H1 (cell line): ENCODE results near the gene PPP2R2C. TPM values are rescaled to one million over a fixed set of nuclear protein-coding genes. Genes with fewer than 3 reads are reported as not detected.

Source experiments
- CTCF ChIA-PET: fragments of 300-600 bp; sonication (Branson Sonifier 250); formaldehyde crosslinking; loops from one replicate; lab custom pipeline; 2021; ENCODE audit not compliant: partially characterized antibody; lab: Charles Lee
- POLR2A ChIA-PET: fragments of 300-600 bp; sonication (Branson Sonifier 250); formaldehyde crosslinking; loops from one replicate; lab custom pipeline; 2021; ENCODE audit warnings: inconsistent platforms; ENCODE audit not compliant: partially characterized antibody; lab: Charles Lee
- DNase-seq, 2 experiments: peaks; one replicate each; pipeline versions ENCODE4 v3.0.0 to v3.0.0-alpha.2; 2010 to 2022; ENCODE audit warnings: low spot score in 2 of 2, low read depth in 1 of 2, mixed read lengths in 1 of 2
- FAIRE-seq: peaks from 2 replicates; lab custom pipeline; 2011; peaks lifted over from hg19 to GRCh38; lab: Jason Lieb, UNC
- H2AFZ ChIP-seq: 2 replicates; pipeline ENCODE4 v1.8.1; 2012; ENCODE audit warnings: low read length, inconsistent platforms
- H2AK5ac ChIP-seq: 2 replicates; pipeline ENCODE4 v1.6.1; 2013; ENCODE audit warnings: low read depth, low read length
- H2BK120ac ChIP-seq: replicated peaks from 2 replicates; pipeline ENCODE3; 2013; ENCODE audit warnings: low read depth, low read length, inconsistent platforms
- H2BK12ac ChIP-seq: 2 replicates; pipeline ENCODE4 v1.6.1; 2013; ENCODE audit warnings: low read depth, low read length
- H2BK15ac ChIP-seq: 2 replicates; pipeline ENCODE4 v1.6.1; 2013; ENCODE audit warnings: low read length
- H2BK20ac ChIP-seq: 2 replicates; pipeline ENCODE4 v1.6.1; 2013; ENCODE audit warnings: low read length
- H2BK5ac ChIP-seq: 2 replicates; pipeline ENCODE4 v1.6.1; 2013; ENCODE audit warnings: low read depth, low read length
- H3K14ac ChIP-seq: 2 replicates; pipeline ENCODE4 v1.6.1; 2013; ENCODE audit warnings: inconsistent platforms; ENCODE audit not compliant: insufficient read length
- H3K18ac ChIP-seq: 2 replicates; pipeline ENCODE4 v1.6.1; 2013; ENCODE audit warnings: low read length; ENCODE audit errors: extremely low read depth
- H3K23ac ChIP-seq: 2 replicates; pipeline ENCODE4 v1.6.1; 2013; ENCODE audit warnings: inconsistent platforms; ENCODE audit not compliant: insufficient read length
- H3K23me2 ChIP-seq: 2 replicates; pipeline ENCODE4 v1.6.1; 2013; ENCODE audit warnings: low read depth, low read length
- H3K27ac ChIP-seq: 2 replicates; pipeline ENCODE4 v1.6.1; 2011; ENCODE audit warnings: low read depth, low read length, inconsistent platforms
- H3K27me3 ChIP-seq, 4 experiments: replicated peaks in 1 of 4; 1 replicate in 1 of 4; 2 replicates in 3 of 4; pipeline versions ENCODE4 v1.6.1 to v1.8.1; 2011 to 2013; ENCODE audit warnings: low read length in 3 of 4, mild to moderate bottlenecking in 3 of 4, inconsistent platforms in 2 of 4, mixed read lengths in 2 of 4, moderate library complexity in 1 of 4; ENCODE audit not compliant: control insufficient read depth in 3 of 4, insufficient read depth in 3 of 4; ENCODE audit errors: extremely low read depth in 1 of 4
- H3K36me3 ChIP-seq, 4 experiments: 2 replicates each; pipeline versions ENCODE4 v1.6.1 to v1.8.1; 2011 to 2013; ENCODE audit warnings: mild to moderate bottlenecking in 4 of 4, low read length in 3 of 4, moderate library complexity in 2 of 4, control low read depth in 1 of 4, inconsistent platforms in 1 of 4; ENCODE audit not compliant: insufficient read depth in 4 of 4, control insufficient read depth in 2 of 4
- H3K4ac ChIP-seq: replicated peaks from 2 replicates; pipeline ENCODE3; 2013; ENCODE audit warnings: low read length, low read depth, mixed read lengths, inconsistent platforms; ENCODE audit not compliant: insufficient read length
- H3K4me1 ChIP-seq, 4 experiments: replicated peaks in 1 of 4; 1 replicate in 1 of 4; 2 replicates in 3 of 4; pipeline versions ENCODE4 v1.6.1 to v1.8.1; 2011 to 2013; ENCODE audit warnings: low read length in 3 of 4, inconsistent platforms in 2 of 4, mixed read lengths in 1 of 4; ENCODE audit not compliant: insufficient read depth in 4 of 4, control insufficient read depth in 3 of 4
- H3K4me2 ChIP-seq, 2 experiments: 2 replicates each; pipeline versions ENCODE4 v1.6.1 to v1.8.1; 2011 to 2013; ENCODE audit warnings: low read depth in 2 of 2, low read length in 2 of 2, control low read depth in 1 of 2, inconsistent platforms in 1 of 2, mild to moderate bottlenecking in 1 of 2; ENCODE audit not compliant: insufficient read depth in 1 of 2
- H3K4me3 ChIP-seq, 4 experiments: fragments of 200-600, 300-600 bp in 1 of 4; sonication (generic), shearing (Covaris generic), sonication (Bioruptor Twin) in 1 of 4; 2 replicates each; pipeline versions ENCODE4 v1.5.1 to v1.8.1; 2011 to 2016; ENCODE audit warnings: low read length in 4 of 4, low read depth in 3 of 4, control low read depth in 2 of 4, inconsistent platforms in 2 of 4, mild to moderate bottlenecking in 2 of 4, mixed read lengths in 1 of 4, moderate library complexity in 1 of 4; ENCODE audit not compliant: insufficient read depth in 2 of 4; ENCODE audit errors: extremely low read depth in 1 of 4
- H3K56ac ChIP-seq: replicated peaks from 2 replicates; pipeline ENCODE3; 2013; ENCODE audit warnings: low read depth, mild to moderate bottlenecking, mixed read lengths, low read length, inconsistent platforms; ENCODE audit not compliant: insufficient read length
- H3K79me1 ChIP-seq: 2 replicates; pipeline ENCODE4 v1.6.1; 2013; ENCODE audit warnings: low read depth, low read length, control low read depth
- H3K79me2 ChIP-seq, 2 experiments: 2 replicates each; pipeline versions ENCODE4 v1.6.1 to v1.8.1; 2012 to 2013; ENCODE audit warnings: low read length in 2 of 2, mild to moderate bottlenecking in 2 of 2, inconsistent platforms in 1 of 2; ENCODE audit not compliant: insufficient read depth in 2 of 2, control insufficient read depth in 1 of 2
- H3K9ac ChIP-seq, 4 experiments: replicated peaks in 1 of 4; 1 replicate in 1 of 4; 2 replicates in 3 of 4; pipeline versions ENCODE4 v1.6.1 to v1.8.1; 2011 to 2013; ENCODE audit warnings: low read depth in 3 of 4, low read length in 3 of 4, control low read depth in 2 of 4, mild to moderate bottlenecking in 2 of 4, moderate library complexity in 2 of 4, inconsistent platforms in 1 of 4; ENCODE audit errors: extremely low read depth in 1 of 4
- H3K9me3 ChIP-seq, 2 experiments: 2 replicates each; pipeline versions ENCODE4 v1.6.1 to v1.8.1; 2012 to 2013; ENCODE audit warnings: mild to moderate bottlenecking in 2 of 2, moderate library complexity in 2 of 2, control low read depth in 1 of 2, inconsistent platforms in 1 of 2, low read depth in 1 of 2, low read length in 1 of 2, mixed read lengths in 1 of 2; ENCODE audit not compliant: insufficient read depth in 2 of 2
- H4K20me1 ChIP-seq, 2 experiments: replicated peaks in 1 of 2; 2 replicates each; pipeline versions ENCODE3 to v1.8.1; 2011 to 2013; ENCODE audit warnings: inconsistent platforms in 2 of 2, low read length in 2 of 2, mild to moderate bottlenecking in 1 of 2; ENCODE audit not compliant: insufficient read depth in 2 of 2, control insufficient read depth in 1 of 2
- H4K5ac ChIP-seq: 2 replicates; pipeline ENCODE4 v1.6.1; 2013; ENCODE audit warnings: low read length, low read depth, mixed read lengths, inconsistent platforms; ENCODE audit not compliant: insufficient read length
- H4K8ac ChIP-seq: 2 replicates; pipeline ENCODE4 v1.8.0; 2013; ENCODE audit warnings: mild to moderate bottlenecking, moderate library complexity, low read length, inconsistent platforms; ENCODE audit not compliant: insufficient read depth; ENCODE audit errors: extremely low read depth
- H4K91ac ChIP-seq: replicated peaks from 2 replicates; pipeline ENCODE3; 2013; ENCODE audit warnings: low read length, mixed read lengths, inconsistent platforms; ENCODE audit not compliant: insufficient read length
- CBX5 ChIP-seq: fragments of 300-800, 300-1000 bp; sonication (generic); IDR thresholded peaks from 2 replicates; pipeline ENCODE4 v1.7.1; 2016; ENCODE audit warnings: antibody characterized with exemption, low read length, low read depth
- GABPA ChIP-seq: IDR thresholded peaks from 2 replicates; pipeline ENCODE4 v1.6.1; 2011; ENCODE audit warnings: mild to moderate bottlenecking, low read length, moderate library complexity, borderline replicate concordance; ENCODE audit not compliant: insufficient read depth
- NRF1 ChIP-seq: IDR thresholded peaks from 2 replicates; pipeline ENCODE4 v1.6.1; 2011; ENCODE audit warnings: mild to moderate bottlenecking, low read depth, low read length, improper control_type of control experiment
- SIRT6 ChIP-seq: IDR thresholded peaks from one replicate; pipeline ENCODE4 v1.7.1; 2012; ENCODE audit warnings: low read length, inconsistent platforms
- SIX5 ChIP-seq: IDR thresholded peaks from 2 replicates; pipeline ENCODE4 v1.6.1; 2011; ENCODE audit warnings: mild to moderate bottlenecking, low read depth, low read length
- SP4 ChIP-seq: IDR thresholded peaks from 2 replicates; pipeline ENCODE4 v1.6.1; 2012; ENCODE audit warnings: low read length, inconsistent platforms
- WGBS, 2 experiments: shearing (Covaris generic) in 1 of 2; methylation state at CpG; one replicate each; pipeline versions ENCODE4 v1.1.6 to v1.1.7; 2013 to 2015; ENCODE audit warnings: low lambda C conversion rate in 2 of 2, mixed read lengths in 2 of 2, inconsistent platforms in 1 of 2, low coverage in 1 of 2, missing lambda C conversion rate in 1 of 2; ENCODE audit not compliant: insufficient replicate concordance in 2 of 2, insufficient coverage in 1 of 2, insufficient read length in 1 of 2; ENCODE audit errors: extremely low coverage in 1 of 2, missing lambda C conversion rate in 1 of 2; 5-methylcytosine and 5-hydroxymethylcytosine counted together
- polyA plus RNA-seq, 7 experiments: library from polyadenylated mRNA; depleted of rRNA in 3 of 7; stranded (reverse) in 5 of 7; unstranded in 2 of 7; fragments of >200 nt in 5 of 7; fragments of 200-250 nt in 2 of 7; gene quantifications; 1 replicate in 5 of 7; 2 replicates in 1 of 7; 4 replicates in 1 of 7; pipeline versions ENCODE4 v1.2.1 to v1.2.3, GENCODE V29; 2011 to 2013; ENCODE audit warnings: missing spikeins in 2 of 7, mixed read lengths in 2 of 7
- total RNA-seq: library from RNA; stranded (reverse); fragmentation: NEBNext Ultra II Directional; extraction: Animal tissue kit (Norgen Biotek cat#: 25700); gene quantifications from 2 replicates; pipeline ENCODE4 v1.2.1, GENCODE V29; 2021

Gene PPP2R2C
- total and polyA plus RNA-seq, 2 of the 8 experiments (the other 6 are each of a cell fraction or from before 2014, with no cell fraction given): 6.4 TPM

DNA sequence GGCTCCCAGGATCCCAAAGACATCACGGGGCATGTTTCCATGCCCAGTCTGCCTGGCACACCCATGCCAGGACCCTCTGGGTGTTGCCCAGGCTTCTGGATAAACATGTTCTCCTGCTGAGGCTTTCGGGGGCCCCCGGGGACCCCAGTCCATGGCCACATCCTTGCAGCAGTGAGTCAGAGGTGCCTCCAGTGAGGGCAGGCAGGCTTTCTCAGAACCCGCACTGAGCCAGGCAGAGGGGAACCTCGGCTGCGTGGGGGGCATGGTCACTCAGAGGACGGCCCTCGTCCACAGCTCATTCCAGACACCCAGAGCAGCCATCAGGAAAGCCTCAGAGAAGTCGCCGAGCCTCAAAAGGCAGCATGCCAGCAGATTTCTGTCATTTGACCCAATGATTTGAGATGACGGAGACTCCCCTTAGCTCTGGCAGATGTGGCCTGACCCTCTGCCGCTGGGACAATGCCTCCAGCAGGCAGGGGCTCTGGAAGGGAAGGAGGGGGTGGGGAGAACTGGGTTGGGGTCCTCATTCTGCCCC, 54.8 kb downstream of the PPP2R2C start:
- no peak overlapping the region for H3K14ac ChIP-seq
- no peak overlapping the region for H3K56ac ChIP-seq
- no peak overlapping the region for H4K91ac ChIP-seq
- no peak for DNase-seq
- no peak overlapping the region for H4K5ac ChIP-seq
- peaks cover 0 to 4% of the 10 kb centered on the region in 2 experiments for H4K20me1 ChIP-seq
- H3K36me3 ChIP-seq: no peaks in the 10 kb centered on the region
- H3K9ac ChIP-seq: no peak overlapping the region
- no peak overlapping the region for H3K18ac ChIP-seq
- H3K23me2 ChIP-seq: no peaks in the 10 kb centered on the region; the same call in 1 of the 2 replicates
- no peaks in the 10 kb centered on the region for H3K79me1 ChIP-seq
- H2BK120ac ChIP-seq: no peak overlapping the region
- no peak overlapping the region for H3K4me2 ChIP-seq
- TF ChIP-seq SP4 (no peak), NRF1 (no peak), SIRT6 (no peak), CBX5 (no peak), GABPA (no peak), SIX5 (no peak)
- no peaks in the 10 kb centered on the region for H3K27me3 ChIP-seq
- H3K79me2 ChIP-seq: no peaks in the 10 kb centered on the region
- no peak overlapping the region; the same call in 1 of the 2 replicates for H4K8ac ChIP-seq
- H3K4me3 ChIP-seq: no peak overlapping the region
- H2BK12ac ChIP-seq: no peak overlapping the region
- H3K23ac ChIP-seq: no peak overlapping the region
- FAIRE-seq: no peak
- H2BK20ac ChIP-seq: no peak overlapping the region
- 97% methylated on average over 12 of the region's 12 CpGs; no CpG with 5 or more reads in 1 of the 2 experiments for WGBS, 2 experiments
- H2AK5ac ChIP-seq: no peak overlapping the region
- H3K4me1 ChIP-seq: peaks cover 0 to 23% (median 17%) of the 10 kb centered on the region in 4 experiments; a peak in 6 of 7 replicates
- no peak overlapping the region for H2AFZ ChIP-seq
- H3K9me3 ChIP-seq: no peaks in the 10 kb centered on the region
- no peak overlapping the region for H3K27ac ChIP-seq
- no peak overlapping the region for H2BK15ac ChIP-seq
- H2BK5ac ChIP-seq: no peak overlapping the region
- ChIA-PET CTCF (interaction anchor here (0.6 to 3.3 kb wide), 4 partner anchors 10 to 498 kb away, joined by 3 to 11 read pairs (median 4); no protein-coding TSS in a partner anchor), POLR2A (no interaction called here)
- H3K4ac ChIP-seq: no peak overlapping the region
